Thyroid gland (tissue), 4 donors: ENCODE results near the gene SKIDA1. TPM values are rescaled to one million over a fixed set of nuclear protein-coding genes. Genes with fewer than 3 reads are reported as not detected.

ENCODE experiments used
- DNase-seq, 2 donors: peaks; one replicate each; pipeline ENCODE4 v3.0.0-alpha.2; 2019
- H3K27ac ChIP-seq, 3 donors: fragments of 200-600 bp; sonication (generic); 1 replicate in 2 of 3; 2 replicates in 1 of 3; pipeline ENCODE4 v1.5.1; 2016 to 2019; ENCODE audit warnings: mild to moderate bottlenecking in 1 of 3, moderate library complexity in 1 of 3
- H3K27me3 ChIP-seq: fragments of 200-600 bp; sonication (generic); one replicate; pipeline ENCODE4 v1.5.1; 2019
- H3K36me3 ChIP-seq, 2 donors: fragments of 200-600 bp; sonication (generic); one replicate each; pipeline ENCODE4 v1.5.1; 2016 to 2019
- H3K4me1 ChIP-seq, 2 donors: fragments of 200-600 bp; sonication (generic); one replicate each; pipeline ENCODE4 v1.5.1; 2017 to 2019
- H3K4me3 ChIP-seq, 3 donors: fragments of 200-600 bp; sonication (generic); replicated peaks in 1 of 3; 1 replicate in 2 of 3; 2 replicates in 1 of 3; pipeline ENCODE4 v1.5.1; 2016; ENCODE audit warnings: mild to moderate bottlenecking in 1 of 3
- H3K9me3 ChIP-seq: fragments of 200-600 bp; sonication (generic); one replicate; pipeline ENCODE4 v1.5.1; 2017
- CTCF ChIP-seq, 6 experiments: fragments of 200-600 bp in 3 of 6; fragments of 450-650 bp in 3 of 6; sonication (generic) in 3 of 6; IDR thresholded peaks; one replicate each; pipeline ENCODE4 v1.5.1; 2016 to 2019; ENCODE audit warnings: antibody characterized with exemption in 6 of 6, mild to moderate bottlenecking in 2 of 6, inconsistent platforms in 1 of 6, moderate library complexity in 1 of 6
- POLR2A ChIP-seq, 2 donors: fragments of 450-650 bp; IDR thresholded peaks; one replicate each; pipeline ENCODE4 v1.6.1; 2017; ENCODE audit warnings: antibody characterized with exemption in 2 of 2, mild to moderate bottlenecking in 2 of 2, moderate library complexity in 1 of 2
- WGBS, 2 donors: methylation state at CpG; one replicate each; pipeline ENCODE4 v1.1.5; 2017; 5-methylcytosine and 5-hydroxymethylcytosine counted together
- intact Hi-C: fragments of 100-400 bp; cut with DNase I; formaldehyde crosslinking; loops from one replicate; pipeline ENCODE4 v1.15.1; 2023
- total RNA-seq, 4 donors: library from RNA; depleted of rRNA; stranded (reverse); fragments of >200 nt; gene quantifications; one replicate each; pipeline ENCODE4 v1.2.3, GENCODE V29; 2016

Gene SKIDA1
- total RNA-seq, 4 donors from 2014 or later = 3.1 to 9.9 (median 7.1) TPM

GRCh38 chr10:21511095-21511570 is 14.3 kb downstream of the SKIDA1 start:
- Histone ChIP-seq H3K27me3 (no peaks in the 10 kb centered on the region), H3K4me3 (no peak overlapping the region), H3K27ac (peak overlapping the region; percentile 22 to 84 (median 82)), H3K4me1 (peaks cover 0 to 13% of the 10 kb centered on the region in 2 donors), H3K36me3 (no peaks in the 10 kb centered on the region), H3K9me3 (no peaks in the 10 kb centered on the region)
- no peak for TF ChIP-seq POLR2A (IDR thresholded peaks at IDR 0.05)
- TF ChIP-seq CTCF (IDR thresholded peaks at IDR 0.05) = no peak
- intact Hi-C loops = no loop called here
- no peak for DNase-seq
- 78 to 88% methylated on average over 2 of the region's 2 CpGs for WGBS, 2 donors

- no peaks in the 10 kb centered on the region for H3K27me3 ChIP-seq
- 22 to 38% methylated on average over 23 to 26 of the region's 39 CpGs for WGBS, 2 donors
- no peaks in the 10 kb centered on the region for H3K9me3 ChIP-seq
Measured at GRCh38 chr10:21510241-21511094, 15.0 kb downstream of the SKIDA1 start.

GRCh38 chr10:21509341-21510240 is 15.9 kb downstream of the SKIDA1 start:
- TF ChIP-seq POLR2A (IDR thresholded peaks at IDR 0.05) (no peak), CTCF (IDR thresholded peaks at IDR 0.05) (no peak)
- peak overlapping the region; percentile 76 to 84 (median 82) for H3K27ac ChIP-seq
- H3K4me3 ChIP-seq = peak overlapping the region in 2 of 3 donors; percentile 21 to 32
- 62 to 76% methylated on average over 37 to 54 of the region's 58 CpGs for WGBS, 2 donors
- H3K36me3 ChIP-seq = no peaks in the 10 kb centered on the region
- H3K27me3 ChIP-seq = no peaks in the 10 kb centered on the region
- DNase-seq = peak in 1 of 2 donors; percentile 40
- intact Hi-C loops = loop anchor here (10.0 kb wide), 1 partner anchor 445 kb away; no protein-coding TSS in a partner anchor
- H3K4me1 ChIP-seq = peaks cover 0 to 13% of the 10 kb centered on the region in 2 donors
- no peaks in the 10 kb centered on the region for H3K9me3 ChIP-seq

More at GRCh38 chr10:21510241-21511094, 15.0 kb downstream of the SKIDA1 start:
- H3K27ac ChIP-seq = peak overlapping the region; percentile 76 to 84 (median 82)
- no peak for TF ChIP-seq CTCF (IDR thresholded peaks at IDR 0.05)
- TF ChIP-seq POLR2A (IDR thresholded peaks at IDR 0.05) = no peak
- peak in 1 of 2 donors; percentile 50 for DNase-seq
- peak overlapping the region in 2 of 3 donors; percentile 21 to 32 for H3K4me3 ChIP-seq
- peaks cover 0 to 13% of the 10 kb centered on the region in 2 donors for H3K4me1 ChIP-seq
- intact Hi-C loops = no loop called here
- no peaks in the 10 kb centered on the region for H3K36me3 ChIP-seq

- Histone ChIP-seq H3K4me3 (no peak overlapping the region), H3K4me1 (peaks cover 5 to 18% of the 10 kb centered on the region in 2 donors), H3K36me3 (no peaks in the 10 kb centered on the region), H3K27me3 (no peaks in the 10 kb centered on the region), H3K9me3 (no peaks in the 10 kb centered on the region), H3K27ac (peak overlapping the region; percentile 30 to 84 (median 40))
- TF ChIP-seq POLR2A (IDR thresholded peaks at IDR 0.05) (no peak), CTCF (IDR thresholded peaks at IDR 0.05) (no peak)
- 73 to 75% methylated on average over 35 to 42 of the region's 43 CpGs for WGBS, 2 donors
- intact Hi-C loops = loop anchor here (10.0 kb wide), 1 partner anchor 446 kb away; no protein-coding TSS in a partner anchor
- DNase-seq = no peak
Measured at GRCh38 chr10:21508706-21509331, 16.7 kb downstream of the SKIDA1 start.
